Activated T-cell treated with anti-CD3 and anti-CD28 coated beads, Interleukin-2, amount 50 U/mL, for 24 hours (primary cell): ENCODE data around the gene HAVCR1.

ENCODE experiments used
- DNase-seq: peaks from one replicate; pipeline ENCODE4 v3.0.0-alpha.2; 2020
- H3K27ac Mint-ChIP-seq: 2 replicates; pipeline ENCODE4 v1.8.0; 2020; ENCODE audit warnings: mild to moderate bottlenecking, mixed read lengths
- H3K27me3 Mint-ChIP-seq: 2 replicates; pipeline ENCODE4 v1.8.0; 2020; ENCODE audit warnings: mixed read lengths
- H3K36me3 Mint-ChIP-seq: 2 replicates; pipeline ENCODE4 v1.8.0; 2020; ENCODE audit warnings: low read depth, mixed read lengths
- H3K4me1 Mint-ChIP-seq: 2 replicates; pipeline ENCODE4 v1.8.0; 2020; ENCODE audit warnings: low read depth, mixed read lengths
- H3K4me3 Mint-ChIP-seq: 2 replicates; pipeline ENCODE4 v1.8.0; 2020; ENCODE audit warnings: mild to moderate bottlenecking, moderate library complexity, mixed read lengths
- H3K9me3 Mint-ChIP-seq: 2 replicates; pipeline ENCODE4 v1.8.0; 2020; ENCODE audit warnings: mixed read lengths

The HAVCR1 gene

DNA sequence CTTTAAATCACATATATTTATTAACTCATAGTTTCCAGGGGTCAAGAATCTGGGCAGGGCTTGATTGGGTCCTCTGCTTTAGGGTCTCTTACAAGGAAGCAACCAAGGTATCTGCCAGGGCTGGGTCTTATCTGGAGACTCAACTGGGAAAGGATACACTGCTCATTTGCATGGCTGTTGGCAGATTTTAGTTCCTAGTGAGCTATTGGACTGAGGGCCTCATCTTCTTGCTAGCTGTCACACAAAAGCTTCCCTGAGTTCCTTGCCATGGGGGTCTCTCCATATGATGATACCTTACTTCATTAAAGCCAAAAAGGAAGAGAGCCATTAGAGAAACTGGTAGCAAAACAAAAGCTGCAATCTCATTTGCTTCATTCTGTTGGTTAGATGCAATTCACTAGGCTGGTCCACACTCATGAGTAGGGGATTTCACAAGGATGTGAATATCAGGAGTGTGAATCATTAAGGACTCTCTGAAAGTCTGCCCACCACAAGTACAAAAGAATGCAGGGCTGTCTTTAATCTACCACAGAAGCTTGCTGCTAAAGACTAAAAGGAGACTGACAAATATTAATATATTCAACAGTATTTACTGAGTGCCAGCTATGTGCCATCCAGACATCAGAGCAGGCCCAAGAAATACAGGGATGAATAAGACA lies 53.9 kb downstream of the HAVCR1 start:
- no peak for DNase-seq
- Mint-ChIP-seq H3K4me1 (peaks cover 17% of the 10 kb centered on the region), H3K27me3 (no peaks in the 10 kb centered on the region), H3K9me3 (peaks cover 11% of the 10 kb centered on the region), H3K27ac (peak overlapping the region; percentile 64), H3K36me3 (peaks cover 16% of the 10 kb centered on the region), H3K4me3 (no peak overlapping the region)

DNA sequence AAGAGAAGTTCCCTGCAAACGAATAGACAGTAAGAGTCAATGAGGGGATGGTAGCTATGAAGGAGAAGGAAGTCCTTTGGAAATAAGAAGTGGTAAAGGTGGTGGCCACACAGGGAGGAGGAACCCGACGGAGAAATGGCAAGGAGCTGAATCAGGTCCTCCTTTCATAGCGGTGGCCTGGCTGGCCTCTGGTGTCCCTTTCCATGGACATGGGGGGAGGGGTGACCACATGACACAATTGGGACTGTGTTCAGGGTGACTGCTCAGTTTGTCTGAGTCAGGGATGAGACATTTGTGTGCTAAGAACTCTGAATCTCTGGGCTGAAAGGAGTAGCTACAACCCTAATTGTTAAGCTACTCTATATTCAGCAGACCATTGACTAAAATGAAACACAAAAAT lies 67.2 kb downstream of the HAVCR1 start:
- DNase-seq = no peak
- no peak overlapping the region for H3K4me3 Mint-ChIP-seq
- H3K27me3 Mint-ChIP-seq = no peaks in the 10 kb centered on the region
- peaks cover 3% of the 10 kb centered on the region for H3K4me1 Mint-ChIP-seq
- no peak overlapping the region for H3K27ac Mint-ChIP-seq
- H3K36me3 Mint-ChIP-seq = no peaks in the 10 kb centered on the region
- H3K9me3 Mint-ChIP-seq = no peaks in the 10 kb centered on the region

GRCh38 chr5:156984064-156984463 lies 74.9 kb downstream of the HAVCR1 start:
- H3K27me3 Mint-ChIP-seq = peaks cover 3% of the 10 kb centered on the region
- DNase-seq = no peak
- H3K9me3 Mint-ChIP-seq = no peaks in the 10 kb centered on the region
- H3K4me1 Mint-ChIP-seq = peaks cover 3% of the 10 kb centered on the region
- no peaks in the 10 kb centered on the region for H3K36me3 Mint-ChIP-seq
- no peak overlapping the region for H3K27ac Mint-ChIP-seq
- H3K4me3 Mint-ChIP-seq = no peak overlapping the region

DNA sequence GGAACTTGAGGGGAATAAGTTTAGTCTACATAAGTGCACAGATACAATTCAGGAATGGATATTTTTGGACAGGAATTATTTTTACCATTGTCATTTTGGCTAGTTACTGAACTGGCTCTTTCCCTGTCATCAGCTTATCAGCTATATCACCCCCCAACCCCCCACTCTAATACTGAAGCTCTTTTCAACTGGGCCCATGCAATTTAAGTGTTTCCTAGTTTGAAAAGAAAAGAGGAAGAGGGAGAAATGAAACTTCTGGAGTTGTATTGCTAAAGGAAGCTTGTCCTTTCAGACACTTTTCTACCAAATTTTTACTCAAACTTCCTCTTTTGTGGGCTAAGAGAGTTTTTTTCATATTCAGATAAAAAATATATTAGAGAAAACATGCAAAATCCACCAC lies 77.4 kb downstream of the HAVCR1 start:
- peaks cover 3% of the 10 kb centered on the region for H3K27me3 Mint-ChIP-seq
- H3K27ac Mint-ChIP-seq = no peak overlapping the region
- H3K4me1 Mint-ChIP-seq = no peaks in the 10 kb centered on the region

More for the DNA sequence above, 77.4 kb downstream of the HAVCR1 start:
- H3K4me3 Mint-ChIP-seq = no peak overlapping the region
- H3K36me3 Mint-ChIP-seq = no peaks in the 10 kb centered on the region
- no peak for DNase-seq
- no peaks in the 10 kb centered on the region for H3K9me3 Mint-ChIP-seq
